ENCODE data around the gene HMG20B. TPM values are rescaled to one million over a fixed set of nuclear protein-coding genes. Genes with fewer than 3 reads are reported as not detected.

HMG20B gene
- total RNA-seq, 3 donors from 2014 or later, result 120 to 142 (median 127) TPM

GRCh38 chr19:3534375-3535234 is 38.1 kb upstream of the HMG20B start:
- peaks cover 21% of the 10 kb centered on the region for H3K36me3 ChIP-seq
- TF ChIP-seq POLR2AphosphoS5 (IDR thresholded peaks at IDR 0.05) (no peak), POLR2A (IDR thresholded peaks at IDR 0.05) (no peak)
- TF ChIP-seq, protein P1, sequence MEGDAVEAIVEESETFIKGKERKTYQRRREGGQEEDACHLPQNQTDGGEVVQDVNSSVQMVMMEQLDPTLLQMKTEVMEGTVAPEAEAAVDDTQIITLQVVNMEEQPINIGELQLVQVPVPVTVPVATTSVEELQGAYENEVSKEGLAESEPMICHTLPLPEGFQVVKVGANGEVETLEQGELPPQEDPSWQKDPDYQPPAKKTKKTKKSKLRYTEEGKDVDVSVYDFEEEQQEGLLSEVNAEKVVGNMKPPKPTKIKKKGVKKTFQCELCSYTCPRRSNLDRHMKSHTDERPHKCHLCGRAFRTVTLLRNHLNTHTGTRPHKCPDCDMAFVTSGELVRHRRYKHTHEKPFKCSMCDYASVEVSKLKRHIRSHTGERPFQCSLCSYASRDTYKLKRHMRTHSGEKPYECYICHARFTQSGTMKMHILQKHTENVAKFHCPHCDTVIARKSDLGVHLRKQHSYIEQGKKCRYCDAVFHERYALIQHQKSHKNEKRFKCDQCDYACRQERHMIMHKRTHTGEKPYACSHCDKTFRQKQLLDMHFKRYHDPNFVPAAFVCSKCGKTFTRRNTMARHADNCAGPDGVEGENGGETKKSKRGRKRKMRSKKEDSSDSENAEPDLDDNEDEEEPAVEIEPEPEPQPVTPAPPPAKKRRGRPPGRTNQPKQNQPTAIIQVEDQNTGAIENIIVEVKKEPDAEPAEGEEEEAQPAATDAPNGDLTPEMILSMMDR (IDR thresholded peaks at IDR 0.05), result no peak
- intact Hi-C loops (cut with DNase I; ENCODE audit: low total_unique reads), result loop anchor here (1.0 kb wide), 1 partner anchor 48 kb away; no protein-coding TSS in a partner anchor

DNA sequence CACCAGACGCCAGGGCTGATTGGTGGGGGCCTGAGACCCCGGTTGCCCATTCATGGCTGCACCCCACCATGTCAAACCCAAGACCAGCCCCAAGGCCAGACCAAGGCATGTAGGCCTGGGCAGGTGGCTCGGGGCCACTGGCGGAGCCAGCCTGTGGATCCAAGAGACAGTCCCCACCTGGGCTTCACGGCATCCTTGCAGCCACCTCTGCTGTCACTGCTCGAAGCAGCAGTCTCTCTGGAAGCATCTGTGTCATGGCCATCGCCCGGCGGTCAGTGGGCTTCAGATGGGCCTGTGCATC is 37.6 kb upstream of the HMG20B start:
- H3K27ac ChIP-seq, result no peak overlapping the region
- no peaks in the 10 kb centered on the region for H3K9me3 ChIP-seq
- H3K4me1 ChIP-seq, result peaks cover 5 to 13% of the 10 kb centered on the region in 2 donors
- H3K36me3 ChIP-seq, result peaks cover 21% of the 10 kb centered on the region
- no peak for DNase-seq (ENCODE audit: low spot score in 2 of 2)
- no peak overlapping the region for H3K4me3 ChIP-seq
- H3K27me3 ChIP-seq, result no peaks in the 10 kb centered on the region
- intact Hi-C loops (cut with DNase I; ENCODE audit: low total_unique reads), result no loop called here
- TF ChIP-seq, protein P1 (IDR thresholded peaks at IDR 0.05), result no peak
- TF ChIP-seq POLR2AphosphoS5 (IDR thresholded peaks at IDR 0.05), result no peak
- TF ChIP-seq POLR2A (IDR thresholded peaks at IDR 0.05), result no peak

More at GRCh38 chr19:3534375-3535234, 38.1 kb upstream of the HMG20B start:
- H3K27me3 ChIP-seq, result no peaks in the 10 kb centered on the region
- no peak overlapping the region for H3K27ac ChIP-seq
- H3K4me3 ChIP-seq, result no peak overlapping the region
- DNase-seq (ENCODE audit: low spot score in 2 of 2), result no peak
- no peaks in the 10 kb centered on the region for H3K9me3 ChIP-seq
- peaks cover 5 to 13% of the 10 kb centered on the region in 2 donors for H3K4me1 ChIP-seq

DNA sequence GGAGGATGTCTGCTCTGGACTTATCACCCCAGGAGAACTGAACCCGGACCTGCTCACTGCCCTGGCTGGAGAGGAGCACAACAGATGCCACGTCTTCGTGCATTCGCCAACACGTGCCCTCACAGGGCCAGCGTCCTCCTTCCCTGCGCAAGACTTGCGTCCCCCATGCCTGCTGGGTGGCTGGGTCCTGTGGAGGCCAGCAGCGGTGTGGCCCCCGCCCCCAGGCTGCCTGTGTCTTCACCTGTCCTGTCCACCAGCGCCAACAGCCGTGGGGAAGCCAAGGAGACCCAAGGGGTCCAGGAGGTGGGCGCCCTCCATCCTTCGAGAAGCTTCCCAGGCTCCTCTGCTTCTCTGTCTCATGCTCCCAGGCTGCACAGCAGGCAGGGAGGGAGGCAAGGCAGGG is 37.2 kb upstream of the HMG20B start:
- Histone ChIP-seq H3K4me3 (no peak overlapping the region), H3K27me3 (no peaks in the 10 kb centered on the region), H3K4me1 (peaks cover 5 to 13% of the 10 kb centered on the region in 2 donors), H3K27ac (peak overlapping the region; percentile 69 to 73), H3K9me3 (no peaks in the 10 kb centered on the region), H3K36me3 (peaks cover 21% of the 10 kb centered on the region)
- intact Hi-C loops (cut with DNase I; ENCODE audit: low total_unique reads), result no loop called here
- DNase-seq (ENCODE audit: low spot score in 2 of 2), result no peak
- TF ChIP-seq, protein P1 (IDR thresholded peaks at IDR 0.05), result no peak
- TF ChIP-seq POLR2AphosphoS5 (IDR thresholded peaks at IDR 0.05) (no peak), POLR2A (IDR thresholded peaks at IDR 0.05) (no peak)

GRCh38 chr19:3535981-3536380 is 36.8 kb upstream of the HMG20B start:
- intact Hi-C loops (cut with DNase I; ENCODE audit: low total_unique reads), result no loop called here
- TF ChIP-seq, protein P1 (IDR thresholded peaks at IDR 0.05), result no peak
- TF ChIP-seq POLR2AphosphoS5 (IDR thresholded peaks at IDR 0.05) (no peak), POLR2A (IDR thresholded peaks at IDR 0.05) (no peak)
- H3K4me3 ChIP-seq, result peak overlapping the region in 1 of 3 donors; percentile 15
- H3K27me3 ChIP-seq, result no peaks in the 10 kb centered on the region
- H3K9me3 ChIP-seq, result no peaks in the 10 kb centered on the region
- DNase-seq (ENCODE audit: low spot score in 2 of 2), result no peak
- H3K4me1 ChIP-seq, result peaks cover 5 to 13% of the 10 kb centered on the region in 2 donors
- peaks cover 21% of the 10 kb centered on the region for H3K36me3 ChIP-seq
- peak overlapping the region; percentile 69 to 73 for H3K27ac ChIP-seq

- intact Hi-C loops (cut with DNase I; ENCODE audit: low total_unique reads), result no loop called here
- no peaks in the 10 kb centered on the region for H3K9me3 ChIP-seq
- peaks cover 5 to 13% of the 10 kb centered on the region in 2 donors for H3K4me1 ChIP-seq
- peaks cover 21% of the 10 kb centered on the region for H3K36me3 ChIP-seq
- H3K27ac ChIP-seq, result peak overlapping the region; percentile 69 to 73
- DNase-seq (ENCODE audit: low spot score in 2 of 2), result peak in 1 of 2 donors; percentile 75
- no peaks in the 10 kb centered on the region for H3K27me3 ChIP-seq
- TF ChIP-seq, protein P1 (IDR thresholded peaks at IDR 0.05), result no peak
- no peak for TF ChIP-seq POLR2AphosphoS5 (IDR thresholded peaks at IDR 0.05)
- no peak for TF ChIP-seq POLR2A (IDR thresholded peaks at IDR 0.05)
- peak overlapping the region in 1 of 3 donors; percentile 15 for H3K4me3 ChIP-seq
Measured at GRCh38 chr19:3536429-3537100, 36.2 kb upstream of the HMG20B start.
